H9 (cell line): ENCODE measurements around the gene HIVEP1. TPM values are rescaled to one million over a fixed set of nuclear protein-coding genes. Genes with fewer than 3 reads are reported as not detected.
A peak's percentile ranks its signal among the peaks of the same experiment; 100 is the strongest.

ENCODE experiments used
- DNase-seq: peaks from one replicate; pipeline ENCODE4 v3.0.0-alpha.2; 2017
- H2AFZ ChIP-seq: one replicate; pipeline ENCODE4 v1.6.1; 2013; ENCODE audit warnings: mild to moderate bottlenecking, low read length, control low read depth, moderate library complexity
- H2AK5ac ChIP-seq: 2 replicates; pipeline ENCODE4 v1.6.1; 2013; ENCODE audit warnings: low read length, control low read depth, mixed read lengths; ENCODE audit not compliant: insufficient read length
- H2BK120ac ChIP-seq: one replicate; pipeline ENCODE4 v1.6.1; 2013; ENCODE audit warnings: low read depth, mild to moderate bottlenecking, low read length, control low read depth, inconsistent platforms; ENCODE audit not compliant: poor library complexity, severe bottlenecking
- H2BK12ac ChIP-seq: 2 replicates; pipeline ENCODE4 v1.6.1; 2013; ENCODE audit warnings: low read length, control low read depth, mixed read lengths, low read depth; ENCODE audit not compliant: insufficient read length
- H2BK15ac ChIP-seq: 2 replicates; pipeline ENCODE4 v1.6.1; 2013; ENCODE audit warnings: low read depth, low read length, control low read depth
- H2BK20ac ChIP-seq: one replicate; pipeline ENCODE4 v1.6.1; 2013; ENCODE audit warnings: low read depth, mild to moderate bottlenecking, low read length, control low read depth, inconsistent platforms; ENCODE audit not compliant: poor library complexity, severe bottlenecking
- H2BK5ac ChIP-seq: 2 replicates; pipeline ENCODE4 v1.6.1; 2013; ENCODE audit warnings: low read length, control low read depth, mixed read lengths; ENCODE audit not compliant: insufficient read length
- H3K14ac ChIP-seq: 2 replicates; pipeline ENCODE4 v1.6.1; 2013; ENCODE audit warnings: low read length, control low read depth; ENCODE audit not compliant: insufficient read depth
- H3K18ac ChIP-seq: 2 replicates; pipeline ENCODE4 v1.6.1; 2013; ENCODE audit warnings: low read depth, mild to moderate bottlenecking, mixed read lengths, low read length, control low read depth; ENCODE audit not compliant: insufficient read length
- H3K23ac ChIP-seq: 2 replicates; pipeline ENCODE4 v1.6.1; 2013; ENCODE audit warnings: low read length, control low read depth, mixed read lengths, low read depth; ENCODE audit not compliant: insufficient read length
- H3K23me2 ChIP-seq: 2 replicates; pipeline ENCODE4 v1.6.1; 2013; ENCODE audit warnings: low read depth, mild to moderate bottlenecking, mixed read lengths, low read length, control low read depth; ENCODE audit not compliant: insufficient read length, poor library complexity, severe bottlenecking
- H3K27ac ChIP-seq: 2 replicates; pipeline ENCODE4 v1.5.1; 2013; ENCODE audit warnings: low read length, control low read depth, mixed read lengths, low read depth; ENCODE audit not compliant: insufficient read length
- H3K27me3 ChIP-seq: 2 replicates; pipeline ENCODE4 v1.6.1; 2013; ENCODE audit warnings: low read length, control low read depth, inconsistent platforms; ENCODE audit not compliant: insufficient read depth
- H3K4ac ChIP-seq: 2 replicates; pipeline ENCODE4 v1.6.1; 2013; ENCODE audit warnings: low read depth, mild to moderate bottlenecking, control low read depth, inconsistent platforms, low read length, moderate library complexity
- H3K4me1 ChIP-seq: 2 replicates; pipeline ENCODE4 v1.6.1; 2013; ENCODE audit warnings: low read length, control low read depth, inconsistent platforms; ENCODE audit not compliant: insufficient read depth
- H3K4me2 ChIP-seq: 2 replicates; pipeline ENCODE4 v1.6.1; 2013; ENCODE audit warnings: low read length, control low read depth, mixed read lengths; ENCODE audit not compliant: insufficient read length, insufficient read depth
- H3K56ac ChIP-seq: 2 replicates; pipeline ENCODE4 v1.6.1; 2013; ENCODE audit warnings: low read depth, mild to moderate bottlenecking, mixed read lengths, low read length, control low read depth; ENCODE audit not compliant: insufficient read length
- H3K79me1 ChIP-seq: 2 replicates; pipeline ENCODE4 v1.6.1; 2013; ENCODE audit warnings: low read depth, mild to moderate bottlenecking, moderate library complexity, low read length, control low read depth, inconsistent platforms; ENCODE audit not compliant: insufficient read depth, poor library complexity, severe bottlenecking
- H3K79me2 ChIP-seq: 2 replicates; pipeline ENCODE4 v1.6.1; 2013; ENCODE audit warnings: low read length, control low read depth, inconsistent platforms; ENCODE audit not compliant: insufficient read depth
- H3K9ac ChIP-seq: 2 replicates; pipeline ENCODE4 v1.6.1; 2013; ENCODE audit warnings: low read length, control low read depth, mixed read lengths; ENCODE audit not compliant: insufficient read length; ENCODE audit errors: extremely low read depth
- H3K9me3 ChIP-seq: one replicate; pipeline ENCODE4 v1.6.1; 2013; ENCODE audit warnings: low read depth, low read length, inconsistent platforms; ENCODE audit not compliant: control insufficient read depth
- H3T11ph ChIP-seq: one replicate; pipeline ENCODE4 v1.6.1; 2013; ENCODE audit warnings: mild to moderate bottlenecking, low read length, control low read depth, inconsistent platforms
- H4K20me1 ChIP-seq: one replicate; pipeline ENCODE4 v1.6.1; 2013; ENCODE audit not compliant: control insufficient read depth, insufficient read length, insufficient read depth
- H4K5ac ChIP-seq: 2 replicates; pipeline ENCODE4 v1.6.1; 2013; ENCODE audit warnings: low read depth, mild to moderate bottlenecking, mixed read lengths, low read length, control low read depth; ENCODE audit not compliant: insufficient read length
- H4K8ac ChIP-seq: replicated peaks from 2 replicates; pipeline ENCODE4 v1.6.1; 2013; ENCODE audit warnings: low read length, control low read depth, mixed read lengths, low read depth; ENCODE audit not compliant: insufficient read length
- H4K91ac ChIP-seq: 2 replicates; pipeline ENCODE4 v1.6.1; 2013; ENCODE audit warnings: low read depth, mild to moderate bottlenecking, moderate library complexity, mixed read lengths, low read length, control low read depth; ENCODE audit not compliant: insufficient read length
- H3K27ac Mint-ChIP-seq, 3 experiments: 2 replicates in 2 of 3; 3 replicates in 1 of 3; pipeline ENCODE4 v1.8.0; 2020 to 2021; ENCODE audit warnings: mixed read lengths in 3 of 3, mild to moderate bottlenecking in 1 of 3, moderate library complexity in 1 of 3
- H3K27me3 Mint-ChIP-seq: 2 replicates; pipeline ENCODE4 v1.8.0; 2021; ENCODE audit warnings: low read depth, mild to moderate bottlenecking, moderate library complexity, mixed read lengths
- H3K36me3 Mint-ChIP-seq, 3 experiments: 2 replicates in 2 of 3; 3 replicates in 1 of 3; pipeline ENCODE4 v1.8.0; 2020 to 2021; ENCODE audit warnings: low read depth in 3 of 3, mixed read lengths in 3 of 3; ENCODE audit not compliant: insufficient read depth in 1 of 3
- H3K4me1 Mint-ChIP-seq, 2 experiments: 2 replicates each; pipeline ENCODE4 v1.8.0; 2020; ENCODE audit warnings: mixed read lengths in 2 of 2
- H3K4me3 Mint-ChIP-seq, 2 experiments: 2 replicates in 1 of 2; 3 replicates in 1 of 2; pipeline ENCODE4 v1.8.0; 2020 to 2021; ENCODE audit warnings: mild to moderate bottlenecking in 2 of 2, mixed read lengths in 2 of 2, moderate library complexity in 1 of 2
- H3K9me3 Mint-ChIP-seq, 2 experiments: 2 replicates in 1 of 2; 3 replicates in 1 of 2; pipeline ENCODE4 v1.8.0; 2020; ENCODE audit warnings: mild to moderate bottlenecking in 2 of 2, mixed read lengths in 2 of 2, moderate library complexity in 1 of 2
- whole genome bisulfite sequencing: extraction: QIAGEN DNeasy Blood & Tissue Kit; methylation state at CpG from one replicate; pipeline ENCODE4 v1.1.7; 2013; ENCODE audit warnings: missing lambda C conversion rate, low lambda C conversion rate, mixed read lengths; ENCODE audit not compliant: insufficient read length; ENCODE audit errors: extremely low coverage; 5-methylcytosine and 5-hydroxymethylcytosine counted together
- total RNA-seq: library from RNA; stranded (reverse); gene quantifications from 2 replicates; pipeline ENCODE4 v1.2.1, GENCODE V29; 2021
- TF ChIP-seq, protein P1 (sequence below): fragments of 200-600 bp; sonication (generic); conservative IDR thresholded peaks from 3 replicates; pipeline ENCODE4 v1.8.0; 2021; ENCODE audit warnings: antibody characterized with exemption, mild to moderate bottlenecking

HIVEP1 gene
- total RNA-seq, 1 experiment from 2014 or later = 44.2 TPM

DNA sequence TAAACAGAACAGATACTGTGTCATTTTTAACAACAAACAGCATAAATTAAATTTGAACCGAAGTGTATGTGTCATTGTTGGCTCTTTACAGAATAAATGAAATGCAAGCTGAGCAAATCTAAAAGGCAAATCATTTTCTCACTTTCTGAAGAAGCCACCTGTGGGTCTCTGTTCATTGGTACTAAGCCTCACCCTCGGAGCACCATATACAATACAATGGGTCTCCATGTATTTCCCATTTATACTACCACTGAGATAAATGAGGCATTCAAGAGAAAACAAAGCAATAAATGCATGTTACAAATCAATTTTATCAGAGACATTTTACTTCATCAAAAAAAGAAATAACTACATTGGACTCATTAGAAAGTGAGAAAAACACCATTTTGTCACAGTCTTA is 38.9 kb upstream of the HIVEP1 start:
- H3K56ac ChIP-seq = no peak overlapping the region
- H2BK15ac ChIP-seq = no peak overlapping the region
- no peak overlapping the region for H2AFZ ChIP-seq
- Mint-ChIP-seq H3K27me3 (no peaks in the 10 kb centered on the region), H3K4me3 (peak overlapping the region in 1 of 2 experiments; percentile 40; a peak in 3 of 5 replicates), H3K4me1 (peaks cover 41 to 44% of the 10 kb centered on the region in 2 experiments), H3K27ac (peak overlapping the region; percentile 92 to 94 (median 93); a peak in 6 of 7 replicates), H3K9me3 (no peaks in the 10 kb centered on the region; a peak in 1 of 5 replicates), H3K36me3 (peaks cover 2 to 9% (median 3%) of the 10 kb centered on the region in 3 experiments; a peak in 3 of 7 replicates)
- no peak overlapping the region for H3T11ph ChIP-seq
- DNase-seq = no peak
- H2BK5ac ChIP-seq = no peak overlapping the region
- no peaks in the 10 kb centered on the region for H3K9me3 ChIP-seq
- H3K79me2 ChIP-seq = no peaks in the 10 kb centered on the region
- H3K4me1 ChIP-seq = peaks cover 12% of the 10 kb centered on the region
- no peak overlapping the region for H4K8ac ChIP-seq
- no peak overlapping the region for H2BK120ac ChIP-seq
- H3K4me2 ChIP-seq = no peak overlapping the region
- TF ChIP-seq, protein P1, sequence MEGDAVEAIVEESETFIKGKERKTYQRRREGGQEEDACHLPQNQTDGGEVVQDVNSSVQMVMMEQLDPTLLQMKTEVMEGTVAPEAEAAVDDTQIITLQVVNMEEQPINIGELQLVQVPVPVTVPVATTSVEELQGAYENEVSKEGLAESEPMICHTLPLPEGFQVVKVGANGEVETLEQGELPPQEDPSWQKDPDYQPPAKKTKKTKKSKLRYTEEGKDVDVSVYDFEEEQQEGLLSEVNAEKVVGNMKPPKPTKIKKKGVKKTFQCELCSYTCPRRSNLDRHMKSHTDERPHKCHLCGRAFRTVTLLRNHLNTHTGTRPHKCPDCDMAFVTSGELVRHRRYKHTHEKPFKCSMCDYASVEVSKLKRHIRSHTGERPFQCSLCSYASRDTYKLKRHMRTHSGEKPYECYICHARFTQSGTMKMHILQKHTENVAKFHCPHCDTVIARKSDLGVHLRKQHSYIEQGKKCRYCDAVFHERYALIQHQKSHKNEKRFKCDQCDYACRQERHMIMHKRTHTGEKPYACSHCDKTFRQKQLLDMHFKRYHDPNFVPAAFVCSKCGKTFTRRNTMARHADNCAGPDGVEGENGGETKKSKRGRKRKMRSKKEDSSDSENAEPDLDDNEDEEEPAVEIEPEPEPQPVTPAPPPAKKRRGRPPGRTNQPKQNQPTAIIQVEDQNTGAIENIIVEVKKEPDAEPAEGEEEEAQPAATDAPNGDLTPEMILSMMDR = no peak
- H3K23ac ChIP-seq = no peak overlapping the region
- no peak overlapping the region for H3K9ac ChIP-seq
- no peak overlapping the region for H4K5ac ChIP-seq
- H4K91ac ChIP-seq = no peak overlapping the region
- H3K4ac ChIP-seq = no peak overlapping the region
- H3K14ac ChIP-seq = no peak overlapping the region
- H2BK20ac ChIP-seq = no peak overlapping the region
- no peaks in the 10 kb centered on the region for H4K20me1 ChIP-seq
- H3K23me2 ChIP-seq = no peaks in the 10 kb centered on the region
- no peaks in the 10 kb centered on the region for H3K79me1 ChIP-seq
- H3K18ac ChIP-seq = no peak overlapping the region
- H2AK5ac ChIP-seq = no peak overlapping the region
- no peak overlapping the region for H3K27ac ChIP-seq
- no peaks in the 10 kb centered on the region for H3K27me3 ChIP-seq
- H2BK12ac ChIP-seq = no peak overlapping the region
- WGBS = no CpG with 5 or more reads among the region's 2 CpGs
